Glutamatergic neuron (in vitro differentiated cells): ENCODE measurements around the gene HDAC10. TPM values are rescaled to one million over a fixed set of nuclear protein-coding genes. Genes with fewer than 3 reads are reported as not detected.

Source experiments
- DNase-seq: peaks from one replicate; pipeline ENCODE4 v3.0.0; 2022
- H3K27ac Mint-ChIP-seq: one replicate; pipeline ENCODE4 v1.8.0; 2020; ENCODE audit warnings: mild to moderate bottlenecking, mixed read lengths, inconsistent platforms; ENCODE audit not compliant: unreplicated experiment
- H3K27me3 Mint-ChIP-seq: one replicate; pipeline ENCODE4 v1.8.0; 2020; ENCODE audit warnings: mild to moderate bottlenecking, moderate library complexity, mixed read lengths, inconsistent platforms; ENCODE audit not compliant: unreplicated experiment
- H3K36me3 Mint-ChIP-seq: one replicate; pipeline ENCODE4 v1.8.0; 2020; ENCODE audit warnings: mild to moderate bottlenecking, mixed read lengths, inconsistent platforms; ENCODE audit not compliant: unreplicated experiment
- H3K4me1 Mint-ChIP-seq: one replicate; pipeline ENCODE4 v1.8.0; 2020; ENCODE audit warnings: mild to moderate bottlenecking, low read depth, mixed read lengths, inconsistent platforms; ENCODE audit not compliant: unreplicated experiment
- H3K4me3 Mint-ChIP-seq: one replicate; pipeline ENCODE4 v1.8.0; 2020; ENCODE audit warnings: mild to moderate bottlenecking, mixed read lengths, inconsistent platforms; ENCODE audit not compliant: unreplicated experiment
- H3K9me3 Mint-ChIP-seq: one replicate; pipeline ENCODE4 v1.8.0; 2020; ENCODE audit warnings: mild to moderate bottlenecking, moderate library complexity, mixed read lengths, inconsistent platforms; ENCODE audit not compliant: unreplicated experiment
- total RNA-seq: library from RNA; stranded (reverse); fragmentation: NEBNext Ultra II Directional; extraction: Animal tissue kit (Norgen Biotek cat#: 25700); gene quantifications from one replicate; pipeline ENCODE4 v1.2.1, GENCODE V29; 2021; ENCODE audit not compliant: unreplicated experiment
- TF ChIP-seq, protein P1 (sequence below): fragments of 200-600 bp; sonication (generic); IDR thresholded peaks from one replicate; pipeline ENCODE4 v1.5.0; 2021; ENCODE audit not compliant: partially characterized antibody, unreplicated experiment

The HDAC10 gene
- total RNA-seq, 1 donor from 2014 or later = 88.2 TPM

DNA sequence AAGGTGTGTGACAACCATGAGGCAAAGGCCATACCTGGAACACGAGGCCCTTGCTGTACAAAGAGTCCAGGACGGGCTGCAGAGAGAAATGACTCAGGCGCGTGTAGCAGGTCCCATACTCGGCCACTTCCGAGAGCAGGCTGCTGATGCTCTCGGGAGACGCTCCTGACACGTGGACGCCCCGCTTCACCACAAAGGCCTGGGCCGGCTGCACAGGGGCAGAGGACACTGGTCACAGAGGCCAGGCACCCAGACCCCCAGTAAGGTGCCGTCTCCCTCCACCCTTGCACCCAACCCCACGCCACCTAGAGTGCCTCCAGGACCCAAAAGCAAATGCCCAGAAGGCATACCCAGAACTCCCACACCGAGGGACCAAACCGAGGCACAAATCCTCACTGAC, 21.7 kb downstream of the HDAC10 start:
- TF ChIP-seq, protein P1, sequence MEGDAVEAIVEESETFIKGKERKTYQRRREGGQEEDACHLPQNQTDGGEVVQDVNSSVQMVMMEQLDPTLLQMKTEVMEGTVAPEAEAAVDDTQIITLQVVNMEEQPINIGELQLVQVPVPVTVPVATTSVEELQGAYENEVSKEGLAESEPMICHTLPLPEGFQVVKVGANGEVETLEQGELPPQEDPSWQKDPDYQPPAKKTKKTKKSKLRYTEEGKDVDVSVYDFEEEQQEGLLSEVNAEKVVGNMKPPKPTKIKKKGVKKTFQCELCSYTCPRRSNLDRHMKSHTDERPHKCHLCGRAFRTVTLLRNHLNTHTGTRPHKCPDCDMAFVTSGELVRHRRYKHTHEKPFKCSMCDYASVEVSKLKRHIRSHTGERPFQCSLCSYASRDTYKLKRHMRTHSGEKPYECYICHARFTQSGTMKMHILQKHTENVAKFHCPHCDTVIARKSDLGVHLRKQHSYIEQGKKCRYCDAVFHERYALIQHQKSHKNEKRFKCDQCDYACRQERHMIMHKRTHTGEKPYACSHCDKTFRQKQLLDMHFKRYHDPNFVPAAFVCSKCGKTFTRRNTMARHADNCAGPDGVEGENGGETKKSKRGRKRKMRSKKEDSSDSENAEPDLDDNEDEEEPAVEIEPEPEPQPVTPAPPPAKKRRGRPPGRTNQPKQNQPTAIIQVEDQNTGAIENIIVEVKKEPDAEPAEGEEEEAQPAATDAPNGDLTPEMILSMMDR = no peak
- Mint-ChIP-seq H3K27me3 (peaks cover 10% of the 10 kb centered on the region), H3K9me3 (peaks cover 6% of the 10 kb centered on the region), H3K27ac (no peak overlapping the region), H3K4me1 (peaks cover 1% of the 10 kb centered on the region), H3K4me3 (no peak overlapping the region), H3K36me3 (no peaks in the 10 kb centered on the region)
- peak; percentile 10 for DNase-seq

DNA sequence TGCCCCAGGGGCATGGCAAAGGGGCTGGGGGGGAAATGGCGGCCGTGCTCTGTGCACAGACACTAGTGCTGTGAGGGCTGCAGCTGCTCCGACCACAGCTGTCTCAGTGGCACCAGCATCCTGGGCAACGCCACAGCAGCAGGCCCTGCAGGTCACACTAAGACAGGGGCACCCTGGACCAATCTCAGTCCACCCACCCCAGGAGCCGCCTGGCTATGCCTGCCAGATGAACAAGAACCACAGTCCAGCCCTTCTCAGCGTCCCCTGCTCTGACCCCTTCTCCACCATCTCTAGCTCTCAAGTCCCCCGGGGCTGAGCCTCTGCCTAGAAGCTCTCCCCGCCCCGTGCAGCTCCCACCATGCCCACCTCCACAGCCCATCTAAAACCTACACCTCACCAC, 22.7 kb downstream of the HDAC10 start:
- TF ChIP-seq, protein P1 = no peak
- Mint-ChIP-seq H3K27ac (no peak overlapping the region), H3K27me3 (peaks cover 9% of the 10 kb centered on the region)

DNA sequence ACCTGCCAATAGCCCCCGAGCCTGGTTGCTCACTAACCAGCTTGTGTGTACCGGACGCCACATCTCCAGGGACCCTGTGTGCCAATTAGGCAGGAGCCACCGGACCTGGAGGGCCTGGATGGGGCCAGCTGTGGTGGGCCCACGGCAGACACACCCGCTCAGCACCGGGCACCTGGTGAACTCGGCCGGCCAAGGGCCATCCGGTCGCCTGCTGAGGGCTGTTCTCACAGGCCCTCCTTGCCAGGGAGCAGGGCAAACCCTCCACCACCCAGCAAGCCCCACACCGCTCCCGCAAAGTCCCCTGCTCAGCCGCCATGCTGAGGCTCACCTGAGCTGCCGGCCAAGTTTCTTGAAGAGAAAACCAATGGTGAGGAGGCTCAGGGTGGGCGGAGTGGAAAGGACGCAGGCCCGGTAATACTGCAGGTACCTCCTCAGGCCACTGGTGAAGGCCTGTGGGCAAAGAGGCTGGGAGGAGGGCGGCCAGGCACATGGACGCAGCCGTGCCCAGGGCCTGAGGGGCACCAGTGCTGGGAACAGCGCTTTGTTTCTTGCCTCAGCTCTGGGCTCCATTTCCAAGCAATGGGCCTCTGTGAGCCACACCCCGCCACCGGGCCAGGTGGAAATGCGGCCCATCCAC, 23.4 kb downstream of the HDAC10 start:
- H3K36me3 Mint-ChIP-seq = no peaks in the 10 kb centered on the region

More for the DNA sequence above, 22.7 kb downstream of the HDAC10 start:
- peaks cover 1% of the 10 kb centered on the region for H3K4me1 Mint-ChIP-seq
- peak; percentile 15 for DNase-seq
- peaks cover 13% of the 10 kb centered on the region for H3K9me3 Mint-ChIP-seq
- H3K4me3 Mint-ChIP-seq = no peak overlapping the region
- no peaks in the 10 kb centered on the region for H3K36me3 Mint-ChIP-seq

DNA sequence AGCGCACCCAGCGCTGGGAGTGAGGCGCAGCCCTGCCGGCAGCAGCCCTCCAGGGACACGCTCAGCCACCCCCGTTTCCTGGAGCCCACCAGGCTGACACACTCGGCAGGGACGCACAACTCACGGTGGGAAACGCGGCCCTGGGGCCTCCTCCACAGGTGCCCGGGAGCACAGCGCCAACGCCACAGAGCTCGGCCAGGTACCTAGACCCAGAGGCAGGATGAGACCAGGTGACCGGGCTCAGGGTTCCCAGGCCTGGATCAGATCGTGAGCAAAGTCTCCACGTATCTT, 24.2 kb downstream of the HDAC10 start:
- DNase-seq = peak; percentile 11
- Mint-ChIP-seq H3K36me3 (no peaks in the 10 kb centered on the region), H3K27ac (no peak overlapping the region), H3K4me3 (no peak overlapping the region), H3K27me3 (peaks cover 9% of the 10 kb centered on the region), H3K9me3 (peaks cover 13% of the 10 kb centered on the region), H3K4me1 (peaks cover 1% of the 10 kb centered on the region)
- TF ChIP-seq, protein P1 = no peak

More for the DNA sequence above, 23.4 kb downstream of the HDAC10 start:
- TF ChIP-seq, protein P1 = no peak
- H3K27me3 Mint-ChIP-seq = peaks cover 9% of the 10 kb centered on the region
- H3K27ac Mint-ChIP-seq = no peak overlapping the region
- H3K4me1 Mint-ChIP-seq = peaks cover 1% of the 10 kb centered on the region
- no peak for DNase-seq
- no peak overlapping the region for H3K4me3 Mint-ChIP-seq
- H3K9me3 Mint-ChIP-seq = peaks cover 13% of the 10 kb centered on the region

DNA sequence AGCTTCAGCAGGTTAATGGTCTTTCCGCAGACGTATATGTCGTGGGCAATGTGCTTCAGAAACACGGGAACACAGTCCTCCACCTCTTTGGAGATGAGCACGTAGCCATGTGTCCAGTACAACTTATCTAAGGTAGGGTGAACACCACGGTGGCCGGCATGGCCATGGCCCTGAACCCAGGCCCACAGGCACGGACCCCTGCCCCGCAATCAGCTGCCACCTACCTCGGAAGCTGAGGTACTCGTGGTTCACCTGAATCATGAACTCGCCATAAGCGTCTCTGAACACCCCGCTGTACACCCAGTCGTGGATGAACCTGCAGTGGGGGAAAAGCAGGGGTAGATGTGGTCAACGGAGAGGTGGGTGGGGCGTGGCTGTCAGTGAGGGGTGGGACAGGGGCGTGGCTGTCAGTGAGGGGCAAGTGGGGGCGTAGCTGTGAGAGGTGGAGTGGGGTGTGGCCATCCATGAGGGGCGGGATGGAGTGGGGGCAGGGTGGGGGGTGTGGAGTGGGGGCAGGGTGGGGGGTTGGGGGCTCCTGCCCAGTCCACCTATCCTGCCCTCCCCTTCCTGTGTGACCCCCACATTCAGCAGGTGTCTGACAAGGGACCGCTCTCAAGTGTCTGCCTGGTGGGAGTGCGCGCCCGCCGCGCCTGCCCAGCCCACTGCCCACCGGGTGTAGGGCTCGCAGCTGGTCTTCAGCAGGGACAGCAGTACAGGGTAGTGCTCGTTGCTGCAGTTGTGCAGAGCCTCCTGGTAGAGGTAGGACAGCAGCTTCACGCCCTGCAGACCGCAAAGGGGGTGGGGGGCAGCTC, 24.8 kb downstream of the HDAC10 start:
- no peak overlapping the region for H3K4me3 Mint-ChIP-seq
- TF ChIP-seq, protein P1 = no peak
- peaks cover 1% of the 10 kb centered on the region for H3K4me1 Mint-ChIP-seq
- H3K36me3 Mint-ChIP-seq = no peaks in the 10 kb centered on the region
- H3K9me3 Mint-ChIP-seq = peaks cover 13% of the 10 kb centered on the region
- H3K27ac Mint-ChIP-seq = no peak overlapping the region
- DNase-seq = peak; percentile 11
- peaks cover 9% of the 10 kb centered on the region for H3K27me3 Mint-ChIP-seq
